ENCODE measurements around the gene TBC1D22A.

Gene TBC1D22A

DNA sequence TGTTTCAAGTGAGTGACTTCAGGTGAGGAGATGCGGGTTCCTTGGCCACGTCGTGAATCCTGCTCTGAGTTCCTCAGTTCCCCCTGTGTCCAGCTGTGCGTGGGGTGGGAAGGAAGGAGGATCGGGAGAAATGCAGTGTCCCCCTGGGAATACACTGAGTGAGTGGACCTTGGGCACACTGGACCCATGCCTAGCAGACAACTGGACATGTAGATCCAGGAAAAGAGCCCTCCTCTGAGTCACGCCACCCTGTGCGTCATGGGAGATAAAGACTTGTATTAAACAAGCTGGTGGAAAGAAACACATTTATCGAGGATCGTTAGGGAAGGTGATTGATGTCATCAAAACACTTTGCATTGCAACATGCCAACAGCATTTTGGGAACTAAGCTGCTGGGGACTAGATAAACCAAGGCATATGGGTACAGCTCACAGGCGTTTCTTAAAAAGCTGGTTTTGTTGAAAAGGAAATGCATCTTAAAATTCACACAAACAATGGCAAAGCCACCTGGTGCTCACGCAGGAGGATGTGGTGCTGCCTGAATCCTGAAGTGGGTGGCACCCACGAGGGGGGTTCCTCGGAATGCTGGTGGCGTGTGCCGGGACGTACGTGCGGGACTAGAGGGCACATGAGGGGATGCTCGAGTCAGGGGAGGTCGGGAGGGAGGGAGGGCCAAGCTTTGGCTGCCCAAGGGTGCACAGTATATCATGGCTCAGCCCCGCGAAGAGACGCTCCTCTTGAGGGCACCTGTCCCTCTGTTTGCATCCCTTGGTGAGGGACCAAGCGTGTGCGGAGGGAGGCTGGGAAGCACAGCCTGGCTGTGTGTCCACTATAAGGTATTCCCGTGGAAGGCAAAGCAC lies 303.5 kb downstream of the TBC1D22A start:
- TF ChIP-seq, protein P1, sequence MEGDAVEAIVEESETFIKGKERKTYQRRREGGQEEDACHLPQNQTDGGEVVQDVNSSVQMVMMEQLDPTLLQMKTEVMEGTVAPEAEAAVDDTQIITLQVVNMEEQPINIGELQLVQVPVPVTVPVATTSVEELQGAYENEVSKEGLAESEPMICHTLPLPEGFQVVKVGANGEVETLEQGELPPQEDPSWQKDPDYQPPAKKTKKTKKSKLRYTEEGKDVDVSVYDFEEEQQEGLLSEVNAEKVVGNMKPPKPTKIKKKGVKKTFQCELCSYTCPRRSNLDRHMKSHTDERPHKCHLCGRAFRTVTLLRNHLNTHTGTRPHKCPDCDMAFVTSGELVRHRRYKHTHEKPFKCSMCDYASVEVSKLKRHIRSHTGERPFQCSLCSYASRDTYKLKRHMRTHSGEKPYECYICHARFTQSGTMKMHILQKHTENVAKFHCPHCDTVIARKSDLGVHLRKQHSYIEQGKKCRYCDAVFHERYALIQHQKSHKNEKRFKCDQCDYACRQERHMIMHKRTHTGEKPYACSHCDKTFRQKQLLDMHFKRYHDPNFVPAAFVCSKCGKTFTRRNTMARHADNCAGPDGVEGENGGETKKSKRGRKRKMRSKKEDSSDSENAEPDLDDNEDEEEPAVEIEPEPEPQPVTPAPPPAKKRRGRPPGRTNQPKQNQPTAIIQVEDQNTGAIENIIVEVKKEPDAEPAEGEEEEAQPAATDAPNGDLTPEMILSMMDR (IDR thresholded peaks at IDR 0.05), result no peak
- no peaks in the 10 kb centered on the region for H3K4me1 ChIP-seq
- H3K9me3 ChIP-seq, result no peaks in the 10 kb centered on the region
- H3K4me3 ChIP-seq, result no peak overlapping the region
- peak in 1 of 2 donors; percentile 62 for DNase-seq
- H3K36me3 ChIP-seq, result peaks cover 0 to 29% (median 16%) of the 10 kb centered on the region in 3 donors
- no peaks in the 10 kb centered on the region for H3K27me3 ChIP-seq
- no peak overlapping the region for H3K27ac ChIP-seq
- intact Hi-C loops (cut with DNase I; ENCODE audit: low total_unique reads), result no loop called here

DNA sequence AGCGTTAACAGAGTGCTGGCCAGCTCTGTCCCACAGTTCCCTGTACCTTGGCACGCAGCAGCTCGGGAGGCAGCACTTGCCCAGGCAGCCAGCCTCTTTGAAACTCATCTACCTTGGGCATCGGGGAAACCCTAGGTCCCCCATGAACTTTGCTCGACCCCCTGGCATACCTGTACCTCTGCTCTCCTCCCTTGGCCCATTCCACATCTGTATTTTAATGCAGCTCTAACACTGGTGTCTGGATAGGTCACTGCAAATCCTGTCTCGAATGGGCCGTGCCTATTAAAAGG lies 304.1 kb downstream of the TBC1D22A start:
- Histone ChIP-seq H3K27ac (no peak overlapping the region), H3K4me3 (no peak overlapping the region), H3K27me3 (no peaks in the 10 kb centered on the region), H3K36me3 (peaks cover 0 to 23% (median 10%) of the 10 kb centered on the region in 3 donors), H3K4me1 (no peaks in the 10 kb centered on the region), H3K9me3 (no peaks in the 10 kb centered on the region)
- TF ChIP-seq, protein P1 (IDR thresholded peaks at IDR 0.05), result no peak
- intact Hi-C loops (cut with DNase I; ENCODE audit: low total_unique reads), result no loop called here
- DNase-seq, result no peak

DNA sequence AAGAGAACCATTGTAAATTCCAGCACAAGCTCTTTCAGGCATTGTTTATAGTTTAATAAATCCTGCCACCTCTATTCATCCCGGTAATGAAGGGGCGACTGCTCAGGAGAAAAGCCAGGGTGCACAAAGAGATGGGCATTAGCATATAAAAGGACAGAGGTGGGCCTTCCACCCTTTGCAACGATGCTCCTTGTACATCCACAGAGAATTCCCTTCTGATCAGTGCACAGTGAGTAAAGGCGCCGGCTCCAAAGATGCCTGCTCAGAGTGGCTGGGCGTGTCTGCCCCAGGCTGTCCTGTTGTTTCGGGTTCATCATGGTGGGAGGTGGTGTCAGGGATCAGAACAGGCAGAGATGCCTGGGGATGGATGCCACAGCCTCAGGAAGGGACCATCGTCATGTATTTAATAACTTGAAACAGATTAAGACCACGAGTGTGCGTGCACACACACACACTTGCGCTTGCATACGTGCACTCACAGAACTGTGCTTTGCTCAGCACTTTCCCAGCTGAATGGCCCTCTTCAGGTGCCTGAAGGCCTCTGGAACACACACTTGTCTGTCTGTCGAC lies 305.0 kb downstream of the TBC1D22A start:
- Histone ChIP-seq H3K27ac (no peak overlapping the region), H3K27me3 (no peaks in the 10 kb centered on the region), H3K4me3 (no peak overlapping the region), H3K36me3 (peaks cover 0 to 17% (median 7%) of the 10 kb centered on the region in 3 donors), H3K9me3 (no peaks in the 10 kb centered on the region), H3K4me1 (no peaks in the 10 kb centered on the region)
- intact Hi-C loops (cut with DNase I; ENCODE audit: low total_unique reads), result no loop called here
- peak in 1 of 2 donors; percentile 50 for DNase-seq
- TF ChIP-seq, protein P1 (IDR thresholded peaks at IDR 0.05), result no peak

DNA sequence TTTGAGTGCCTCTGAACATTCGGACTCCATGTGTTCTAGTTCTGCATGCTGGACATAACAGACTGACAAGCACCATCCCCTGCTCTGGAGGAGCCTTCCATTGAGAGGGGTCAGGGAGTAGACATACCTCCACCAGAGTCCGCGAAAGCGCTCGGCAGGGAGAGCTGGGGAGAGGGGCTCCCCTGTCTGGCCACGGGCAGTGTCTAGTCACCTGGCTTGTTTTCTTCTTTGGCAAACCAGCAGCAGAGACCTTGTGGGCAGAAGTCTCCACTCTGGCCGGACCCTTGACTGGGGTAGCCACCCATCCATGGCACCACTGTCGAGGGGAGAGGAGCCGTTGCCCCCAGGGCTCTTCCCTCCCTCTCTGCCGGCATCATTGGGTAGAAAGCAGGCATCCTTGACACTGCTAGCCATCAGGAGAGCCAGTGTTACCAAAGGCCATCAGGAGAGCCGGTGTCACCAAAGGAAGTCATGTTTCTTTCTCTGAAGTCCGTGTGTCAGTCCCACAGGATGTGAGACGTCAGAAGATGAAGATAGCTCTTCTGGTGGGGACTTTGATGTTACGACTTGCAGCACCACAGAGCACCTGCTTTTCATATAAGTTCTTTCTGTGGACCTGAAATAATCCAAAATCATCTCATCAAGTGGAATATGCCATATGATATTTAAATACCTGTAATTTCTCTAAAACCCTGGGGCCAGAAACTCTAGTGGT lies 305.6 kb downstream of the TBC1D22A start:
- Histone ChIP-seq H3K27ac (no peak overlapping the region), H3K9me3 (no peaks in the 10 kb centered on the region), H3K36me3 (peaks cover 0 to 11% (median 10%) of the 10 kb centered on the region in 3 donors), H3K27me3 (no peaks in the 10 kb centered on the region), H3K4me1 (no peaks in the 10 kb centered on the region), H3K4me3 (no peak overlapping the region)
- intact Hi-C loops (cut with DNase I; ENCODE audit: low total_unique reads), result no loop called here
- peak in 1 of 2 donors; percentile 25 for DNase-seq
- TF ChIP-seq, protein P1 (IDR thresholded peaks at IDR 0.05), result no peak

DNA sequence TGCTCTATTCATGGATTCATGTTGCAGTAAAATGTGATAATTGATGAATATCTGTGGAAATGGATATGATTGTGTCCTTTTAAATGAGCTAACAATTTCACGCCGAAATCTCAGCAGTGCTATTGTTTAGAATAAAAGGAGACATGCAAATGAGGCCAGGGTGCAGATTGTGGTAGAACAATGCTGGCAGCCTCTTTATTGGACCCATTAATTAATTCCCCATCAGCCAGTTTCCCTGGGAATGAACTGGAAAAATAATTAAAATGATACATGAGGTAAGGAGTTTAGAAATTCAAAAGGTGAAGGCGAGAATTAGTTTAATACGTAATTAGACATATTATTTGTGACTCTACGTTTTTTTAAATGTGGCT lies 306.2 kb downstream of the TBC1D22A start:
- Histone ChIP-seq H3K4me3 (no peak overlapping the region), H3K27ac (no peak overlapping the region), H3K4me1 (no peaks in the 10 kb centered on the region), H3K36me3 (peaks cover 0 to 15% (median 5%) of the 10 kb centered on the region in 3 donors), H3K27me3 (no peaks in the 10 kb centered on the region), H3K9me3 (no peaks in the 10 kb centered on the region)
- TF ChIP-seq, protein P1 (IDR thresholded peaks at IDR 0.05), result no peak
- no peak for DNase-seq
- intact Hi-C loops (cut with DNase I; ENCODE audit: low total_unique reads), result no loop called here
